ENCODE measurements around the gene NCKAP5. TPM values are rescaled to one million over a fixed set of nuclear protein-coding genes. Genes with fewer than 3 reads are reported as not detected.

The NCKAP5 gene
- total and polyA plus RNA-seq, 2 of the 13 experiments (the other 11 are each of a cell fraction or from before 2014, with no cell fraction given), result 0.01 TPM; not detected in 1

DNA sequence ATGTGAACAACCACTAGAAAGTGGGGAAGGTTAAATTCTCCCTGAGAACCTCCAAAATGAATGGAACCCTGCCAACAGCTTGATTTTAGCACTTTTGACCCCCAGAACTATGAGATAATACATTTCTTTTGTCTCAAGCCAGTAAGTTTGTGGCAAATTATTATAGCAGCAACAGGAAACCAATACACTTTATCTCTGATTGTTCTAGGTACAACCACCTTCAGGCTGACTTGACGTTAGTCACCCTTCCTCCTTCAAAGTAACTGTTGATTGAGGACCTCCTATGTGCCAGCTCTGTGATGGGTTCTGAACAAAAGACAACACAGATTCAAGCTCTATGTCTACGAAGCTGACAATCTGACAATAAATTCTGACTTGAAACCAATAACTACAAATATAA lies 318.9 kb downstream of the NCKAP5 start:
- no TSS peak for BruUV-seq (replicated peaks)
- POLR2A ChIA-PET, result no interaction called here
- TF ChIP-seq ZNF780A (CRISPR knock-in tag; IDR thresholded peaks at IDR 0.05) (no peak), MED8 (CRISPR knock-in tag; IDR thresholded peaks at IDR 0.05; ENCODE audit: insufficient replicate concordance) (no peak), PITX1 (CRISPR knock-in tag; IDR thresholded peaks at IDR 0.05) (no peak), TBL1XR1 (IDR thresholded peaks at IDR 0.05; ENCODE audit: borderline replicate concordance, low read length, partially characterized antibody) (no peak), REPIN1 (CRISPR knock-in tag; IDR thresholded peaks at IDR 0.05; ENCODE audit: borderline replicate concordance, low read depth) (no peak), ZNF430 (CRISPR knock-in tag; IDR thresholded peaks at IDR 0.05) (no peak), MAFK (conservative IDR thresholded peaks at IDR 0.05 in 1 of 2, IDR thresholded peaks at IDR 0.05 in 1 of 2; ENCODE audit: low read length in 2 of 2) (no peak), ZFP36L2 (CRISPR knock-in tag; IDR thresholded peaks at IDR 0.05) (no peak), FOXM1 (CRISPR knock-in tag; IDR thresholded peaks at IDR 0.05) (no peak), CC2D1A (CRISPR knock-in tag; IDR thresholded peaks at IDR 0.05) (no peak), NR1H2 (CRISPR knock-in tag; IDR thresholded peaks at IDR 0.05; ENCODE audit: borderline replicate concordance, low read depth) (no peak), PRPF4 (IDR thresholded peaks at IDR 0.05; ENCODE audit: low read depth, low read length, poor library complexity, severe bottlenecking) (no peak), ZNF550 (CRISPR knock-in tag; IDR thresholded peaks at IDR 0.05; ENCODE audit: borderline replicate concordance) (no peak), TBX3 (IDR thresholded peaks at IDR 0.05; ENCODE audit: borderline replicate concordance) (no peak)
- TF ChIP-seq, protein P1, sequence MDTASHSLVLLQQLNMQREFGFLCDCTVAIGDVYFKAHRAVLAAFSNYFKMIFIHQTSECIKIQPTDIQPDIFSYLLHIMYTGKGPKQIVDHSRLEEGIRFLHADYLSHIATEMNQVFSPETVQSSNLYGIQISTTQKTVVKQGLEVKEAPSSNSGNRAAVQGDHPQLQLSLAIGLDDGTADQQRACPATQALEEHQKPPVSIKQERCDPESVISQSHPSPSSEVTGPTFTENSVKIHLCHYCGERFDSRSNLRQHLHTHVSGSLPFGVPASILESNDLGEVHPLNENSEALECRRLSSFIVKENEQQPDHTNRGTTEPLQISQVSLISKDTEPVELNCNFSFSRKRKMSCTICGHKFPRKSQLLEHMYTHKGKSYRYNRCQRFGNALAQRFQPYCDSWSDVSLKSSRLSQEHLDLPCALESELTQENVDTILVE (CRISPR knock-in tag; IDR thresholded peaks at IDR 0.05), result no peak
- TF ChIP-seq, protein P2, sequence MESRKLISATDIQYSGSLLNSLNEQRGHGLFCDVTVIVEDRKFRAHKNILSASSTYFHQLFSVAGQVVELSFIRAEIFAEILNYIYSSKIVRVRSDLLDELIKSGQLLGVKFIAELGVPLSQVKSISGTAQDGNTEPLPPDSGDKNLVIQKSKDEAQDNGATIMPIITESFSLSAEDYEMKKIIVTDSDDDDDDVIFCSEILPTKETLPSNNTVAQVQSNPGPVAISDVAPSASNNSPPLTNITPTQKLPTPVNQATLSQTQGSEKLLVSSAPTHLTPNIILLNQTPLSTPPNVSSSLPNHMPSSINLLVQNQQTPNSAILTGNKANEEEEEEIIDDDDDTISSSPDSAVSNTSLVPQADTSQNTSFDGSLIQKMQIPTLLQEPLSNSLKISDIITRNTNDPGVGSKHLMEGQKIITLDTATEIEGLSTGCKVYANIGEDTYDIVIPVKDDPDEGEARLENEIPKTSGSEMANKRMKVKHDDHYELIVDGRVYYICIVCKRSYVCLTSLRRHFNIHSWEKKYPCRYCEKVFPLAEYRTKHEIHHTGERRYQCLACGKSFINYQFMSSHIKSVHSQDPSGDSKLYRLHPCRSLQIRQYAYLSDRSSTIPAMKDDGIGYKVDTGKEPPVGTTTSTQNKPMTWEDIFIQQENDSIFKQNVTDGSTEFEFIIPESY (CRISPR knock-in tag; IDR thresholded peaks at IDR 0.05), result no peak
- TF ChIP-seq, protein P3, sequence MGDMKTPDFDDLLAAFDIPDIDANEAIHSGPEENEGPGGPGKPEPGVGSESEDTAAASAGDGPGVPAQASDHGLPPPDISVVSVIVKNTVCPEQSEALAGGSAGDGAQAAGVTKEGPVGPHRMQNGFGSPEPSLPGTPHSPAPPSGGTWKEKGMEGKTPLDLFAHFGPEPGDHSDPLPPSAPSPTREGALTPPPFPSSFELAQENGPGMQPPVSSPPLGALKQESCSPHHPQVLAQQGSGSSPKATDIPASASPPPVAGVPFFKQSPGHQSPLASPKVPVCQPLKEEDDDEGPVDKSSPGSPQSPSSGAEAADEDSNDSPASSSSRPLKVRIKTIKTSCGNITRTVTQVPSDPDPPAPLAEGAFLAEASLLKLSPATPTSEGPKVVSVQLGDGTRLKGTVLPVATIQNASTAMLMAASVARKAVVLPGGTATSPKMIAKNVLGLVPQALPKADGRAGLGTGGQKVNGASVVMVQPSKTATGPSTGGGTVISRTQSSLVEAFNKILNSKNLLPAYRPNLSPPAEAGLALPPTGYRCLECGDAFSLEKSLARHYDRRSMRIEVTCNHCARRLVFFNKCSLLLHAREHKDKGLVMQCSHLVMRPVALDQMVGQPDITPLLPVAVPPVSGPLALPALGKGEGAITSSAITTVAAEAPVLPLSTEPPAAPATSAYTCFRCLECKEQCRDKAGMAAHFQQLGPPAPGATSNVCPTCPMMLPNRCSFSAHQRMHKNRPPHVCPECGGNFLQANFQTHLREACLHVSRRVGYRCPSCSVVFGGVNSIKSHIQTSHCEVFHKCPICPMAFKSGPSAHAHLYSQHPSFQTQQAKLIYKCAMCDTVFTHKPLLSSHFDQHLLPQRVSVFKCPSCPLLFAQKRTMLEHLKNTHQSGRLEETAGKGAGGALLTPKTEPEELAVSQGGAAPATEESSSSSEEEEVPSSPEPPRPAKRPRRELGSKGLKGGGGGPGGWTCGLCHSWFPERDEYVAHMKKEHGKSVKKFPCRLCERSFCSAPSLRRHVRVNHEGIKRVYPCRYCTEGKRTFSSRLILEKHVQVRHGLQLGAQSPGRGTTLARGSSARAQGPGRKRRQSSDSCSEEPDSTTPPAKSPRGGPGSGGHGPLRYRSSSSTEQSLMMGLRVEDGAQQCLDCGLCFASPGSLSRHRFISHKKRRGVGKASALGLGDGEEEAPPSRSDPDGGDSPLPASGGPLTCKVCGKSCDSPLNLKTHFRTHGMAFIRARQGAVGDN (CRISPR knock-in tag; IDR thresholded peaks at IDR 0.05), result no peak
- TF ChIP-seq, protein P4, sequence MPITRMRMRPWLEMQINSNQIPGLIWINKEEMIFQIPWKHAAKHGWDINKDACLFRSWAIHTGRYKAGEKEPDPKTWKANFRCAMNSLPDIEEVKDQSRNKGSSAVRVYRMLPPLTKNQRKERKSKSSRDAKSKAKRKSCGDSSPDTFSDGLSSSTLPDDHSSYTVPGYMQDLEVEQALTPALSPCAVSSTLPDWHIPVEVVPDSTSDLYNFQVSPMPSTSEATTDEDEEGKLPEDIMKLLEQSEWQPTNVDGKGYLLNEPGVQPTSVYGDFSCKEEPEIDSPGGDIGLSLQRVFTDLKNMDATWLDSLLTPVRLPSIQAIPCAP (CRISPR knock-in tag; IDR thresholded peaks at IDR 0.05; ENCODE audit: low read depth), result no peak

More for the DNA sequence above, 318.9 kb downstream of the NCKAP5 start:
- Histone ChIP-seq H3K36me3 (replicated peaks in 1 of 2; ENCODE audit: control insufficient read depth in 1 of 2, insufficient read depth in 2 of 2, low read length in 2 of 2) (no peaks in the 10 kb centered on the region), H3K27ac (ENCODE audit: extremely low read length, insufficient read depth, low read length) (no peak overlapping the region), H3K9me3 (ENCODE audit: low read length) (peaks cover 47% of the 10 kb centered on the region; the same call in 1 of the 2 replicates), H3K27me3 (ENCODE audit: control insufficient read depth in 1 of 2, insufficient read depth in 2 of 2, low read length in 2 of 2) (no peaks in the 10 kb centered on the region), H3K4me1 (ENCODE audit: insufficient read depth, low read length) (no peaks in the 10 kb centered on the region), H4K20me1 (ENCODE audit: insufficient read depth, low read length) (no peaks in the 10 kb centered on the region), H3K9ac (ENCODE audit: insufficient read depth, low read depth, low read length) (no peak overlapping the region), H3K4me2 (ENCODE audit: low read depth, low read length) (no peak overlapping the region), H3K4me3 (replicated peaks in 1 of 3; ENCODE audit: insufficient read depth in 1 of 3, low read depth in 2 of 3, low read length in 3 of 3) (no peak overlapping the region), H3K79me2 (ENCODE audit: insufficient read depth, low read length) (no peaks in the 10 kb centered on the region), H2AFZ (ENCODE audit: low read length) (no peak overlapping the region)
- no peak for DNase-seq (ENCODE audit: low spot score)
- 3% methylated on average over 2 of the region's 2 CpGs for WGBS (ENCODE audit: low lambda C conversion rate)
- in situ Hi-C loops (cut with HindIII; ENCODE audit: extremely low pct_ligation_motif_present, low pct_unique_long_range_greater_than_20kb), result no loop called here
- CTCF ChIA-PET (ENCODE audit: low intra/inter-chr PET ratio, low total read pairs), result no interaction called here
- ATAC-seq, result no peak
- FAIRE-seq, result no peak
- intact Hi-C loops (cut with micrococcal nuclease; ENCODE audit: unreplicated experiment), result no loop called here

All from HepG2 (cell line).